Stimulated activated CD4-positive, alpha-beta T cell treated with anti-CD3 and anti-CD28 coated beads, TNF-alpha, amount 100 ng/mL, for 4 hours (primary cell): ENCODE measurements around the gene RXRB.

Experiments used
- DNase-seq, 3 experiments: peaks; one replicate each; pipeline ENCODE4 v3.0.0-alpha.2; 2020; ENCODE audit warnings: low read depth in 3 of 3

The RXRB gene

DNA sequence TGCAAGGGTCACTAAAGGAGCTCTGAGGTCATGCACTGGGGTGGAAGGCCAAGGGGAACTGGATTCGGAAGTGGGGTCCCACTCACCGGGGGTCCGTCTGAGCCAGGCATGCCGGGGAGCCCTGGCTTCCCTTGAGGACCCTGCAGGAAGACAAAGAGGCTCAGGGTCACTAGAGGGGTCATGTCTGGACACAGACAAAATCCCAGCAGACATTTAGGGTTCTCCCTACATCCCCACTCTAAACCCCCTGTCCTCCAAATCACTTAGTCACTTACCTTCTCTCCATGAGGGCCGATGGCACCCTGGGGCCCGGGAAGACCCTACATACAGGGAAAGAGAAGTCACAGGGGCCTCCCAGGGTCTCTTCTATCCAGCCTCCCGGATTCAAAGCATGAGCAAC, 23.6 kb downstream of the RXRB start:
- no peak for DNase-seq

DNA sequence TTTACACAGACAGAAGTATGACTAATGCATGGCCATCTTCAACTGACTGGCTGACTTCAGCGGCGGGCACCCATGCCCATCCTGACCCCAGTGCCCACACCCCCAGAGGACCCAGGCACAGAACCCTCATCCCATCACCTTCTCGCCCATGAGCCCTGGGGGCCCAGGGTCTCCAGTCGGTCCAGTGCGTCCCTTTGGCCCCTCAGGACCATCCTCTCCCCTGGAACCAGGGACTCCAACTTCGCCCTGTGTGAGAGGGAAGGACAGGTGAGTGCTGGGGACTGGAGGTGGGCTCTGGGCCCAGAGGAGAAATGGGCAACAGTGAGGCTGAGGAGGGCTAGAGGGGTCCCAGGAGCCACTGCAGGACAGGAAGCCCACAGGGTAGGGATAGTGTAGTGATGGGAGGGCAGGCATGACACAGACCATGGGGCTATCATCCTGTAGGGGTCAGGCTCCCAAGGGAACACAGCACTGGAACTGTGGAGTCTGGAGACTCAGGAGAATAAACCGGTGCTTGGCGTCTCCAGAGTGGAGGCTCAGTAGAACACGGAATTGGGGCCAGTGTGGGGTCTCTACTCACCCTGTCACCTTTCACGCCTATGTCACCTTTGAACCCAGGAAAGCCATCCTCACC, 24.9 kb downstream of the RXRB start:
- no peak for DNase-seq

DNA sequence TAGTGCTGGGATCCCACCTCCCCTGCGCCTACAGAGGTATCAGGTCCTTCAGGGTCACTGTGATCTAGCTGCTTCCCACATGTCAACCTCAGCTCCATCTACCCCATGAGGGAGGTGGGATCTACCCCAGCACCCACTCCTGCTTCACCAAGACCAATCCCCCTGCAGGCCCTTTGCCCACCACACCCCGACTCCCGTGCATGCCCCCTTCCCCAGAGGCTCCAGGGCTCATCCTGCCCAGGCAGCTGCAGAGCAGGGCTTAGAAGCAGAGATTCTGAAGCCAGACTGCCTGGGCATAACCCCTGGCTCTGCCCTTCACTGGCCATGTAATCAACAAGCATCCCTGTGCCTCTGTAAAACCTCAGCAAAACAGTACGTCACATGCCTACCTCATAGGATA, 25.7 kb downstream of the RXRB start:
- DNase-seq, result no peak

DNA sequence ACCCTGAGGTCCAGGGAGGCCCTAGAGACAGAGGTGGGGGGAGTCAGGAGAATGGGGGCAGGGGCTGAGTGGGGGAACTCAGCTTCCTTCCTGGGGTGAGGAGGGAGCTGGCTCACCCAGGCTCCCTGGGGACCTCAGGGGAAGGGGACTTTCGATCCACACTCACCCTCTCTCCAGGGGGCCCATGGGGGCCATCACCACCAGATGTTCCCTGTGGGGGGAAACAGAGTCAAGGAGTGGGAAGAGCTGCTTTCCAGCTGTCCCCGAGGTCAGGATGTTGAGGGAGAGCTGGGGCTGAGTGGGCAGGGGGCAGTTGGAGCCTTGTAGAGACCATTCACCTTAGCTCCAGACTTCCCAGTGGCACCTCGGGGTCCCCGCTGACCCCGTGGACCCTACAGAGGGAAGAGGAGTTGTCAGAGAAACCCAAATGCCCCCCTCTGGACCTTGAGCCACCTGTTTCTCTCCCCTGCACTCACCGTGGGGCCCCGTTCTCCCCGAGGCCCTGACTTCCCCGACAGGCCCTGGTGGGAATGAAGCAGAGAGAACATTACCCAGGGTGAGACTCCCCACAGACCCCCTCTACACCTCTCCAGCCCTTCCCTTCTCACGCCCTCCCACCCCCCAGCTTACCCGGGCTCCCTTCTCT, 26.8 kb downstream of the RXRB start:
- DNase-seq, result no peak

- no peak for DNase-seq
These were observed 27.6 kb downstream of the RXRB start for GRCh38 chr6:33172688-33173534.

DNA sequence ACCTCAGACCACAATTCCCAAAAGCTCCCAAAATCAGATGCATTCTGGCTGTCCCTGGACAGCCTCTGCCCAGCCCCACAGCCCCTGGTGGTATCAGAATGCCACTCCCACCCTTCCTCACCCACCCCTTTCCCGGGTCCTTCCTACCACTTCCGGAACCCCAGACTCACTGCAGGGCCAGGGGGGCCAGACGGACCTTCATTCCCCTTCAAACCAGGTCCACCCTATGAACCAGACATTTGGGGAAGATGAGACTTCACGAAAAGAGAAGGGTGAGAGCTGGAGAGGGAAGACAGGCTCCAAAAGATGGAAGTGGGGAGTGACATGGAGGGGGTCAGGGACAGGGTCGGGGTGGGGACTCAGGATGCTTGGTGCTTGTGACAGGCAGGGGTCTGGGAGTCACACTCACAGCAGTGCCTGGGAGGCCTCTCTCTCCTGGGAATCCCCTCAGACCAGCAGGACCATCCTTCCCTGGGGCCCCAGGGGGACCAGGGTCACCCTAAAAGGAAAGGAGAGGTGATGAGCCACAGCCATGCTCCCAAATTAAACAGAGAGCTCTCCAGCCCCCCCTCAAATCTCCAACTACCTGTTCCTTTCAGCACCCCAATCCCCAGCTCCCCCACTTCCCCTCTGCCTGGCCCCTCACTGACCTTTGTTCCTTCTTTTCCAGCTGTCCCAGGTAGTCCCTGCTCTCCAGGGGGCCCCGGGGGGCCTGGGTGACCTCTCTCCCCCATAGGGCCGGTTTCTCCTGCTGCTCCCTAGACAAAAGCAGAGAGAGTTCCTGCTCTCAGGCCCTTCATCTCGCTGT, 28.4 kb downstream of the RXRB start:
- no peak for DNase-seq

DNA sequence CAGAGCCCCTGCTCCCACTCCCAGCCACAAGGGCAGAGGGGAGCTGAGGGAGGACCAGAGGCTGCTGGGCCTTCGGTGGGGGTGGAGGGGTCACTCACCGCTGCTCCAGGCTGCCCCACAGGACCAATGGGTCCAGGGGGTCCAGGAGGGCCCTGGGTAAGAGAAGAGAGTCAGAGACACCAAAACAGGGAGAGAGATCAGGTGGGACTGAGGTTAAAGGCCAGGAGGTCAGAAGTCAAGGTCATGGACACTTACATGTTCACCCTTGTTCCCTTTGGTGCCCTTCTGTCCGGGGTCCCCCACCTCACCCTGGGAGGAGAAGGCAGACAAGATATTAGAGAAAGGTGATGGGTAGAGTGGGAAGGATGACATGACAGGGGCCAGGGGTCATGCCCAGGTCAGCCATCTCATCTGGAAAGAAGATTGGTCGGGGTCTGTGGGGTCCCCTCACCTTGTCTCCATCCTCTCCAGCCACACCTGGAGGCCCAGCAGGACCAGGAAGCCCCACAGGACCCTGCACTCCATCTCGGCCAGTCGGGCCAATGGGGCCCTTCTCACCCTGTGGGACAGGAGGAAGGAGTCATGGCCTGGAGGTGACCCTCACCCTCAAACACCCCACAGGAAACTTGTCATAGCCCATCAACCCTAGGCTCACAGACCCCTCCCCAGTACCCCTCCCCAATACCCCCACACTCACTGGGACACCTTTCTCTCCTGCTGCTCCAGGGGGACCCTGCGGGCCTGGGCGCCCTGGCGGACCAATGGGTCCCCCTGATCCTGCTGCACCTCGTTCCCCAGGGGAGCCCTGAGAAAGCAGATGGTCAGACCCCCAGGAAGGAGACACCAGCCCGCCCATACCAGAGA, 29.2 kb downstream of the RXRB start:
- DNase-seq, result no peak

DNA sequence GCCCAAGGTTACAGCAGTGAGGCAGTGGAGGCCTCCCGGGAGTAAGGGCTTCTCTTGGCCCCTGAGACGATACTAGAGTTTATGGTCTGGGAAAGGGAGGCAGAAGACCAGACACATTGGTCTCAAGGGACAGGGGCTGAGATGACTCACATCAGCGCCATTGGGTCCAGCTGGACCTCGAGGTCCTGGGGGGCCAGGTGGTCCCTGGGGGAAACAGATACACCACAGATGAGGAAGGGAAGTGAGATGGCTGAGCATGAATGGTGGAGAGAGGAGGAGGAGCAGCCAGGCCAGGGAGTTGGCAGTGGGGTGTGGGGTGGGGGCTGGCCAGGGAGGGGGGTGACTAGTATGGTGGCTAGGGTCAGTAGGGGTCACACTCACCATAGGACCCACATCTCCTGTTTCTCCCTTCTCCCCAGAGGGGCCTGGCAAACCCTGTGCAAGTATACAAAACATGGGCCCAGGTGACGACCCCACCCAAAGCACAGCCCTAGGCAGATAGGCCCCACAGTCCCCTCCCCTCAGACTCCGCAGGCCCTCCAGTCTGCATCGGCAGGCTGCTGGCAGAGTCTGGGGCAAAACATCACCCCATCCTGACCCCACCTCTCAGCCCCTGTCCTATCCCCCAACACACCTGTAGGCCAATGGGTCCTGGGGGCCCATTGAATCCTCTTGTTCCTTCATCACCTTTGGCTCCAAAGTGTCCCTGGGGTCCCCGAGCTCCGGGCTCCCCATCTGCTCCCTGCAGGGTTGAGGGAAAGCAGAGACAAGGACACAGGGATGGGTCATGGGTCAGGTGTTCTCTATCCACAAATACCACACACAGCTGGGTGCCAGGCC, 30.1 kb downstream of the RXRB start:
- DNase-seq, result no peak

DNA sequence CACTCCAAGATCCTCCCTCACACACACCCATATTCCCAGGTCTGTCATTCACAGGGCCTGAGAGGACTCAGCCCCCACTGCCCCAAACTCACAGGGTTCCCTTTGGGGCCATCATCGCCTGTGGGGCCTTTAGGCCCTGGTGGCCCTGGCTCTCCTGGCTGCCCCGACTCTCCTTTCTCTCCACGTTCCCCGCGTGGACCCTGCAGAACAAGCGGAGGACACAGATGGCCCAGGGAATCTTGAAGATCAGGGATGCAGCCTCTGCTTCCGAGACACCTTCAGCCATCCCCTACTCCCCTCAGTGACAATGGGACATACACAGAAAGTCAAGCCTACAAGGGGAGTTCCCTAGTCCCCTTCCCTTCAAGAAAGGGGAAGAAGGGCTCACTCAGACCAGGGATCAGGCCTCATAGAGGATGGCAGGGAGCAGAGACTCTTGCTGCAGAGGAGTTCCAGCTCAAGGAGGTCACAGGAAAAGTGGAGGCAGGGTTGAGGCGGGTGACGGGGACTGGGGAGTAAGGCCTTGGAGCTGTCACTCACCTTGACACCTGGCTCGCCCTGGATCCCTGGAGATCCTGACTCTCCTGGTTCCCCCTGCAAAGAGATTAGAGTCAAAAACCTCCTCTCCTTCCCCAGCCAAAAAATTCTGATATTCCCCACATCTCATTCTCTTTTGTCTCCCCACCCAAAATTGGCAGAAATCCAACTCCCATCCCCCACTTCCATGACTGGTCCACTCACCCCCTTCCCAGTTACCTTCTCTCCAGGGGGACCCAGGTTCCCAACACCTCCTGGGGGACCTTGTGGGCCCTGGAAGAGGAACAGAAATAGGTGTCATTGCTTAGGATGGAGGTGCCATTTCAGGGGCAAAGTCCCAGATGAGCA, 30.9 kb downstream of the RXRB start:
- DNase-seq, result no peak

- DNase-seq, result no peak
These were observed 31.8 kb downstream of the RXRB start for GRCh38 chr6:33168639-33169038.

- DNase-seq, result no peak
These were observed 32.2 kb downstream of the RXRB start for GRCh38 chr6:33168284-33168601.

DNA sequence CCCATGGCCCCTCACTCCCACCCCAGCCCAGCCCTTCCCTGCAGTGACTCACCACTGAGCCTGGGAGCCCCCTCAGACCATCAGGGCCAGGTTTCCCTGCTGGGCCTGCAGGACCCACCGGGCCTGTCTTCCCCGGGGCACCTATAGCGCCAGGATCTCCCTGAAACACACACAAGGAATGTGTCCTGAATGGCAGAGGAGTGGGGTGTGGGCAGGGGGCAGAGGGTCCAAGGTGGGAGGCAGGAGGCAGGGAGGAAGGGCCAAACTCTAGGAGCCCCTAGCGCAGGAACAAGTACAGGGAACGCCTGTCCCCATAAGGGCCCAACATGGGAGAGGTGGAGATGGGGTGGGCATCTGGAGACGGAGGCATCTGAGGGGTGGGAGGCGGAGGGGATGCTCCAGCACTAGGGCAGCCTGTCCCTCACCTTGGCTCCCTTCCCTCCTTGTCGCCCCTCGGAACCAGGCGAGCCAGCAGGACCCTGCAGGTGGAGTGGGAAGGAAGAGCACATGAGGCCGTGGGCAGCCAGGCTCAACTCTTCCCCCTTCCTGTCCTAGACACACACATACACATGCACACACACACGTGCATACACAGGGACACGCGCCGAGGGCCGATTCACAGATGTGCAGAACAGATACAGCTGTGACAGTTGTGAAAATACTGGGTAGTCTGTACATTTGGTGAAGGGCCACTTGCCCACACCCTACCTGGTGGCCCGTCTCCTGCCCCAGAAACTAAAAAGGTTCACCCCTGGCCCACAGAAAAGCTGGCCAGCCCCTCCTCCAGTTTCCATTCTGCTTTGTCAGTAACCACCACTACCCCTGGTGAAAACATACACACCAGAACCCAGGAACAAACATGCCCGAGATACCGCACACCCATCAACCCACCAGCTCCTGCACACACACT, 32.8 kb downstream of the RXRB start:
- DNase-seq, result no peak

- DNase-seq, result no peak
These were observed 33.7 kb downstream of the RXRB start for GRCh38 chr6:33166811-33167210.

- no peak for DNase-seq
These were observed 34.1 kb downstream of the RXRB start for GRCh38 chr6:33166363-33166762.

DNA sequence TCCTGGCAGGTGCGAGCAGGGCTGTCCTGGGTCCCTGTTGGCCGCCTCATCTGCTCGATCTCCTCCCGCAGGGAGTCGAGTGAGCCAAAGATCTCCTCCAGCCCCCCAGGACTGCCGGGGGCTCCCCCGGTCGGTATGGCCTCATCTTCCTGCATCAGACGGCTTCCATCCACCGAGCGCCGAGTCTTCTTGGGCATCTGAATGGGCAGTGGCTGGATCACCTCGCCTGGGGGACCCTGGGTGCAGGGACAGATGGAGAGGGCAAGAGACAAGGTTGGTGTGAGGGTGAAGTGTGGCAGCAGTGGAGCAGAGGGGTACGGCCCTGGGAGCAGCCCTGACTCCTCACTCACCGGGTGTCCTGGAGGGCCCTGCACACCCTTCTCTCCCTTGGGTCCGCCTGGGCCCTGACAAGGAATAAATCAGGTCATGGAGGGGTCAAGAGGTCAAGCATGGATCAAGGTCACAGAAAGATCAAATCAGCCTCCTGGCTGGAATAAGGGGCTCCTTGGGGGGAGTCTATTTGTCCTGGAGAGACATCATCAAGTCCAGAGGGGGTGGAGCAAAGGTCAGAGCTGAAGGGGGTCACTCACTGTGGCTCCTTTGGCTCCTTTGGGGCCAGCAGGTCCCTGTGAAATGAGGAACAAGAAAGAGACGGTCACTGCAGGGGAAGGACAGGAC, 34.7 kb downstream of the RXRB start:
- DNase-seq, result no peak

- no peak for DNase-seq
These were observed 35.6 kb downstream of the RXRB start for GRCh38 chr6:33164665-33165373.

- DNase-seq, result no peak
These were observed 36.3 kb downstream of the RXRB start for GRCh38 chr6:33164176-33164575.
